ENCODE measurements around the gene VAC14.

Gene VAC14

GRCh38 chr16:70715055-70715858 lies 85.7 kb downstream of the VAC14 start:
- FAIRE-seq (no peak), DNase-seq (ENCODE audit: insufficient read length) (no peak)
- TF ChIP-seq TAF1 (IDR thresholded peaks at IDR 0.05; ENCODE audit: borderline replicate concordance, low read depth, low read length) (no peak), POLR2AphosphoS5 (IDR thresholded peaks at IDR 0.05; ENCODE audit: low read depth, low read length) (no peak), POLR2A (IDR thresholded peaks at IDR 0.05; ENCODE audit: low read depth, low read length) (no peak)

GRCh38 chr16:70714581-70715054 lies 86.3 kb downstream of the VAC14 start:
- TF ChIP-seq POLR2A (IDR thresholded peaks at IDR 0.05; ENCODE audit: low read depth, low read length), result no peak
- no peak for TF ChIP-seq TAF1 (IDR thresholded peaks at IDR 0.05; ENCODE audit: borderline replicate concordance, low read depth, low read length)
- TF ChIP-seq POLR2AphosphoS5 (IDR thresholded peaks at IDR 0.05; ENCODE audit: low read depth, low read length), result no peak
- DNase-seq (ENCODE audit: insufficient read length) (no peak), FAIRE-seq (no peak)

GRCh38 chr16:70713824-70714223 lies 87.1 kb downstream of the VAC14 start:
- no peak for DNase-seq (ENCODE audit: insufficient read length)
- TF ChIP-seq TAF1 (IDR thresholded peaks at IDR 0.05; ENCODE audit: borderline replicate concordance, low read depth, low read length), result no peak
- TF ChIP-seq POLR2A (IDR thresholded peaks at IDR 0.05; ENCODE audit: low read depth, low read length), result no peak
- no peak for TF ChIP-seq POLR2AphosphoS5 (IDR thresholded peaks at IDR 0.05; ENCODE audit: low read depth, low read length)
- no peak for FAIRE-seq

GRCh38 chr16:70713342-70713741 lies 87.6 kb downstream of the VAC14 start:
- no peak for TF ChIP-seq TAF1 (IDR thresholded peaks at IDR 0.05; ENCODE audit: borderline replicate concordance, low read depth, low read length)
- TF ChIP-seq POLR2A (IDR thresholded peaks at IDR 0.05; ENCODE audit: low read depth, low read length), result no peak
- no peak for TF ChIP-seq POLR2AphosphoS5 (IDR thresholded peaks at IDR 0.05; ENCODE audit: low read depth, low read length)
- FAIRE-seq (no peak), DNase-seq (ENCODE audit: insufficient read length) (no peak)

GRCh38 chr16:70712942-70713341 lies 88.0 kb downstream of the VAC14 start:
- DNase-seq (ENCODE audit: insufficient read length) (no peak), FAIRE-seq (no peak)
- no peak for TF ChIP-seq POLR2A (IDR thresholded peaks at IDR 0.05; ENCODE audit: low read depth, low read length)
- TF ChIP-seq POLR2AphosphoS5 (IDR thresholded peaks at IDR 0.05; ENCODE audit: low read depth, low read length), result no peak
- TF ChIP-seq TAF1 (IDR thresholded peaks at IDR 0.05; ENCODE audit: borderline replicate concordance, low read depth, low read length), result no peak

GRCh38 chr16:70712359-70712758 lies 88.6 kb downstream of the VAC14 start:
- no peak for DNase-seq (ENCODE audit: insufficient read length)
- TF ChIP-seq POLR2A (IDR thresholded peaks at IDR 0.05; ENCODE audit: low read depth, low read length) (no peak), POLR2AphosphoS5 (IDR thresholded peaks at IDR 0.05; ENCODE audit: low read depth, low read length) (no peak), TAF1 (IDR thresholded peaks at IDR 0.05; ENCODE audit: borderline replicate concordance, low read depth, low read length) (no peak)
- FAIRE-seq, result no peak

DNA sequence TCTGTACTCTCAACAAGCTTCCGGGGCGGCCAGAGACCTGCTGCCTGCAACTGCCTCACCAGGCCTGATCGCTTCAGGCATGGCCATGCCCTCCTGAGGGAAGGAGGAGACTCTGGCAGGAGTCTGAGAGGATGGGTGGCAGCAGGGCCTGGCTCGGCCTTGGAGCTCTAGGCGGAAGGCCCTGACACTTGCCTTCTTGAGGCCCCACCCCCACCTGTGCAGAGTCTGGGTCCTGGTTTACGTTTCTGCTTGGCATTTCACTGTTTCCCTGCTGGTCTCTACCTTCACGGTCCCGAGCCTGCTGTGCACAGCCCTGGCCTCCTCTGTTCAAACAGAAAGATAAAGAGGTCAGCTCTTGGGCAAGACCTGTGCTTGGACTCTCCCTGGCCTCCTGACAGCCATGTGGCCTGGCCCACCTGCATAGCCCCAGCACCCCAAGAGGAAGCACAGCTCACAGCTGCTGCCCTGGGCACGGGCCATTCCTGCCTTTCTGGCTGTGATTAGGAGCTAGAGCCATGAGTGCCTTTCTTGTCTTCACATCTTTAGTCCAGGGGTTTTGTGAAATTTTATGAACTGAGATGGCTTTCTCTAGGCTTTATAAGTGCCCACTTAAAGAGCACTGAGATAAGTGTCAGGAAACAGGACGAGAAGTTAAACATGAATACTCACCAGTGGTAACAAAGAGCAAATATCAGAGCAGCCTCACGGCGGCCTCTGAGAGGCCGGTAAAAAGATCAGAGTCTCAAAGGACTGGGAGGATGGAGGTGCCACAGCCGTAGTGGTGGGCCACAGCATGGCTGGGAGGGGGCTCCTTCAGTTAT lies 89.5 kb downstream of the VAC14 start:
- TF ChIP-seq POLR2A (IDR thresholded peaks at IDR 0.05; ENCODE audit: low read depth, low read length), result no peak
- TF ChIP-seq POLR2AphosphoS5 (IDR thresholded peaks at IDR 0.05; ENCODE audit: low read depth, low read length), result no peak
- TF ChIP-seq TAF1 (IDR thresholded peaks at IDR 0.05; ENCODE audit: borderline replicate concordance, low read depth, low read length), result no peak
- no peak for DNase-seq (ENCODE audit: insufficient read length)
- FAIRE-seq, result no peak

GRCh38 chr16:70710422-70711210 lies 90.3 kb downstream of the VAC14 start:
- FAIRE-seq (no peak), DNase-seq (ENCODE audit: insufficient read length) (no peak)
- TF ChIP-seq TAF1 (IDR thresholded peaks at IDR 0.05; ENCODE audit: borderline replicate concordance, low read depth, low read length), result no peak
- no peak for TF ChIP-seq POLR2A (IDR thresholded peaks at IDR 0.05; ENCODE audit: low read depth, low read length)
- no peak for TF ChIP-seq POLR2AphosphoS5 (IDR thresholded peaks at IDR 0.05; ENCODE audit: low read depth, low read length)

- FAIRE-seq, result no peak
- no peak for DNase-seq (ENCODE audit: insufficient read length)
- TF ChIP-seq POLR2A (IDR thresholded peaks at IDR 0.05; ENCODE audit: low read depth, low read length), result no peak
- no peak for TF ChIP-seq TAF1 (IDR thresholded peaks at IDR 0.05; ENCODE audit: borderline replicate concordance, low read depth, low read length)
- TF ChIP-seq POLR2AphosphoS5 (IDR thresholded peaks at IDR 0.05; ENCODE audit: low read depth, low read length), result no peak
Observed at GRCh38 chr16:70709942-70710341, 91.0 kb downstream of the VAC14 start.

- DNase-seq (ENCODE audit: insufficient read length) (no peak), FAIRE-seq (no peak)
- no peak for TF ChIP-seq POLR2A (IDR thresholded peaks at IDR 0.05; ENCODE audit: low read depth, low read length)
- no peak for TF ChIP-seq POLR2AphosphoS5 (IDR thresholded peaks at IDR 0.05; ENCODE audit: low read depth, low read length)
- no peak for TF ChIP-seq TAF1 (IDR thresholded peaks at IDR 0.05; ENCODE audit: borderline replicate concordance, low read depth, low read length)
Observed at GRCh38 chr16:70709457-70709856, 91.5 kb downstream of the VAC14 start.
